ENCODE measurements around the gene CTNNBL1.

DNA sequence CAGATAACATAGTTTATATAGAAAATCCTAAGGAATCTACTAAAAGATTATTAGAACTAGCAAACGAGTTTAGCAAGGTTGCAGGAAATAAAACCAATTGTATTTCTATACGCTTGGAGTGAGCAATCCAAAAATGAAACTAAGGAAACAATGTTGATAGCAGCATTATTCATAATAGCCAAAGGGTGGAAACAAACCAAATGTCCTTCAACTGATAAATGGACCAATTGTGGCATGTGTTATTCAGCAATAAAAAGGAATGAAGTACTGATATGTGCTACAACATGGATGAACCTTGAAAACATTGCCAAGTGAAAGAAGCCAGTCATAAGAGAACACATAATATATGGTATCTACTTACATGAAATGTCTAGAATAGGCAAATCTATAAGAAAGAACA lies 108.1 kb downstream of the CTNNBL1 start:
- TF ChIP-seq, protein P1, sequence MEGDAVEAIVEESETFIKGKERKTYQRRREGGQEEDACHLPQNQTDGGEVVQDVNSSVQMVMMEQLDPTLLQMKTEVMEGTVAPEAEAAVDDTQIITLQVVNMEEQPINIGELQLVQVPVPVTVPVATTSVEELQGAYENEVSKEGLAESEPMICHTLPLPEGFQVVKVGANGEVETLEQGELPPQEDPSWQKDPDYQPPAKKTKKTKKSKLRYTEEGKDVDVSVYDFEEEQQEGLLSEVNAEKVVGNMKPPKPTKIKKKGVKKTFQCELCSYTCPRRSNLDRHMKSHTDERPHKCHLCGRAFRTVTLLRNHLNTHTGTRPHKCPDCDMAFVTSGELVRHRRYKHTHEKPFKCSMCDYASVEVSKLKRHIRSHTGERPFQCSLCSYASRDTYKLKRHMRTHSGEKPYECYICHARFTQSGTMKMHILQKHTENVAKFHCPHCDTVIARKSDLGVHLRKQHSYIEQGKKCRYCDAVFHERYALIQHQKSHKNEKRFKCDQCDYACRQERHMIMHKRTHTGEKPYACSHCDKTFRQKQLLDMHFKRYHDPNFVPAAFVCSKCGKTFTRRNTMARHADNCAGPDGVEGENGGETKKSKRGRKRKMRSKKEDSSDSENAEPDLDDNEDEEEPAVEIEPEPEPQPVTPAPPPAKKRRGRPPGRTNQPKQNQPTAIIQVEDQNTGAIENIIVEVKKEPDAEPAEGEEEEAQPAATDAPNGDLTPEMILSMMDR (conservative IDR thresholded peaks at IDR 0.05; ENCODE audit: low read depth, low read length) = no peak
- no peak for TF ChIP-seq EZH2 (IDR thresholded peaks at IDR 0.05; ENCODE audit: low read length, unreplicated experiment)
